Neutrophil (primary cell): ENCODE data around the gene BOLL.

Experiments
- H3K27ac ChIP-seq: fragments of 200-600 bp; sonication (generic); 2 replicates; pipeline ENCODE4 v1.5.1; 2016; ENCODE audit warnings: mild to moderate bottlenecking, moderate library complexity
- H3K27me3 ChIP-seq: fragments of 200-600 bp; sonication (generic); 2 replicates; pipeline ENCODE4 v1.6.0; 2016; ENCODE audit warnings: mild to moderate bottlenecking
- H3K36me3 ChIP-seq: fragments of 200-600 bp; sonication (generic); 2 replicates; pipeline ENCODE4 v1.5.1; 2017
- H3K4me1 ChIP-seq, 2 experiments: fragments of 200-600 bp in 1 of 2; sonication (generic) in 1 of 2; 1 replicate in 1 of 2; 2 replicates in 1 of 2; pipeline versions ENCODE4 v1.5.1 to v1.6.1; 2013 to 2016; ENCODE audit warnings: low read depth in 1 of 2, low read length in 1 of 2, mild to moderate bottlenecking in 1 of 2, moderate library complexity in 1 of 2; ENCODE audit not compliant: control insufficient read depth in 1 of 2, insufficient read depth in 1 of 2
- H3K4me3 ChIP-seq, 2 experiments: fragments of 200-600 bp in 1 of 2; sonication (generic) in 1 of 2; 1 replicate in 1 of 2; 2 replicates in 1 of 2; pipeline ENCODE4 v1.5.1; 2013 to 2016; ENCODE audit warnings: low read depth in 1 of 2, low read length in 1 of 2, mild to moderate bottlenecking in 1 of 2, moderate library complexity in 1 of 2
- H3K9me3 ChIP-seq: fragments of 200-600 bp; sonication (generic); 2 replicates; pipeline ENCODE4 v1.5.1; 2016
- CTCF ChIP-seq: fragments of 200-600 bp; sonication (generic); IDR thresholded peaks from 2 replicates; pipeline ENCODE4 v1.5.1; 2016; ENCODE audit warnings: antibody characterized with exemption

Gene BOLL

GRCh38 chr2:197801033-197801432 is 15.9 kb upstream of the BOLL start:
- no peak for TF ChIP-seq CTCF
- H3K4me1 ChIP-seq: peaks cover 14 to 25% of the 10 kb centered on the region in 2 experiments
- peaks cover 92% of the 10 kb centered on the region for H3K27me3 ChIP-seq
- no peaks in the 10 kb centered on the region for H3K9me3 ChIP-seq
- H3K36me3 ChIP-seq: no peaks in the 10 kb centered on the region
- H3K27ac ChIP-seq: no peak overlapping the region
- no peak overlapping the region for H3K4me3 ChIP-seq

DNA sequence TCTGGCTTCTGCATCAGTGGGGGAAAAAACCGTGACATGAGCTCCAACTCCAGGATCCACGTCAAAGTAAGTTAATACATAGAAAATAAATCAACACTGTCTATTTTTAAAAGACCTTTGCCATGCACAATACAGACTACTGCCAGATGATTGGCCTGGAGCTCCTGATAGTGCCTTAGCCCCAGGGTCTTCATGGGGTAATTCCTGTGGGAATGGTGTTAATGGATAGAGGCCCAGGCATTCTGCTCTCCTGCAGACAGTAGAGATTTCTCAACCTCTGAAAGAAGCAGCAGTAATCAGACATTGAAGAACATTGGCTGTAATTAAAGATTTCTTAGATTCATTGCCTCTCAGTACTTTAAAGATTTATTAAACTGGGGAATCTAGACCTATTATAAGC is 15.0 kb upstream of the BOLL start:
- H3K27me3 ChIP-seq: peaks cover 85% of the 10 kb centered on the region
- H3K9me3 ChIP-seq: no peaks in the 10 kb centered on the region
- no peak overlapping the region for H3K27ac ChIP-seq
- H3K4me3 ChIP-seq: no peak overlapping the region
- no peaks in the 10 kb centered on the region for H3K36me3 ChIP-seq
- TF ChIP-seq CTCF: no peak
- H3K4me1 ChIP-seq: peaks cover 6 to 16% of the 10 kb centered on the region in 2 experiments

GRCh38 chr2:197799068-197799467 is 13.9 kb upstream of the BOLL start:
- Histone ChIP-seq H3K27me3 (peaks cover 85% of the 10 kb centered on the region), H3K4me1 (peaks cover 3 to 5% of the 10 kb centered on the region in 2 experiments), H3K4me3 (no peak overlapping the region), H3K27ac (no peak overlapping the region), H3K9me3 (no peaks in the 10 kb centered on the region), H3K36me3 (no peaks in the 10 kb centered on the region)
- no peak for TF ChIP-seq CTCF

- Histone ChIP-seq H3K36me3 (no peaks in the 10 kb centered on the region), H3K27me3 (peaks cover 84% of the 10 kb centered on the region), H3K27ac (no peak overlapping the region), H3K4me1 (no peaks in the 10 kb centered on the region), H3K9me3 (no peaks in the 10 kb centered on the region), H3K4me3 (no peak overlapping the region)
- TF ChIP-seq CTCF: no peak
These were observed 13.1 kb upstream of the BOLL start for GRCh38 chr2:197798187-197798586.

DNA sequence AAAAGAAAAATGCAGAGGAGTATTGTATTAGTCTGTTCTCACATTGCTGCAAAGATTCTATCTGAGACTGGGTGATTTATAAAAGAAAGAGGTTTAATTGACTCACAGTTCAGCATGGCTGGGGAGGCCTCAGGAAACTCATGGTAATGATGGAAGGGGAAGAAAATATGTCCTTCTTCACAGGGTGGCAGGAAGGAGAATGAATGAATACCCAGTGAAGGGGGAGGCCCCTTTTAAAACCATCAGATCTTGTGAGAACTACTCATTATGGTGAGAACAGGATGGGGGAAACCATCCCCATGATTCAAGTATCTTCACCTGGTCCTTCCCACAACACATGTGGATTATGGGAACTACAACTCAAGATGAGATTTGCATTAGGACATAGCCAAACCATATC is 10.2 kb upstream of the BOLL start:
- Histone ChIP-seq H3K4me3 (no peak overlapping the region), H3K27ac (no peak overlapping the region), H3K27me3 (peaks cover 78% of the 10 kb centered on the region), H3K36me3 (no peaks in the 10 kb centered on the region), H3K9me3 (no peaks in the 10 kb centered on the region), H3K4me1 (no peaks in the 10 kb centered on the region)
- no peak for TF ChIP-seq CTCF

GRCh38 chr2:197793456-197793855 is 8.3 kb upstream of the BOLL start:
- Histone ChIP-seq H3K4me3 (no peak overlapping the region), H3K36me3 (no peaks in the 10 kb centered on the region), H3K27me3 (peaks cover 75% of the 10 kb centered on the region), H3K9me3 (no peaks in the 10 kb centered on the region), H3K4me1 (no peaks in the 10 kb centered on the region), H3K27ac (no peak overlapping the region)
- TF ChIP-seq CTCF: no peak
